HCT116 (cell line): ENCODE measurements around the gene TMEM63A.

ENCODE experiments used
- CEBPB ChIP-seq: IDR thresholded peaks from 2 replicates; pipeline ENCODE4 v1.6.1; 2012; ENCODE audit warnings: low read depth
- CTCF ChIP-seq, 3 experiments: fragments of 200-600 bp in 1 of 3; sonication (generic) in 1 of 3; IDR thresholded peaks in 2 of 3; conservative IDR thresholded peaks in 1 of 3; 2 replicates each; pipeline ENCODE4 v1.5.1; 2012 to 2017; ENCODE audit warnings: low read depth in 2 of 3, low read length in 2 of 3, antibody characterized with exemption in 1 of 3, borderline replicate concordance in 1 of 3, control low read depth in 1 of 3, mild to moderate bottlenecking in 1 of 3, mixed read lengths in 1 of 3, mixed run types in 1 of 3, moderate library complexity in 1 of 3; ENCODE audit not compliant: insufficient read depth in 1 of 3
- MAX ChIP-seq: IDR thresholded peaks from 2 replicates; pipeline ENCODE4 v1.6.1; 2012
- POLR2A ChIP-seq: IDR thresholded peaks from 2 replicates; pipeline ENCODE4 v1.7.0; 2011; ENCODE audit warnings: borderline replicate concordance; ENCODE audit not compliant: insufficient read depth, insufficient read length; ENCODE audit errors: extremely low read depth
- SIN3A ChIP-seq: IDR thresholded peaks from 2 replicates; pipeline ENCODE4 v1.6.1; 2012; ENCODE audit warnings: low read depth
- YY1 ChIP-seq: IDR thresholded peaks from 2 replicates; pipeline ENCODE4 v1.6.1; 2011; ENCODE audit warnings: low read length, low read depth, moderate library complexity, mild to moderate bottlenecking; ENCODE audit not compliant: insufficient replicate concordance; ENCODE audit errors: extremely low read depth

GRCh38 chr1:225887030-225887314, 4.8 kb upstream of the TMEM63A start:
- no peak for TF ChIP-seq CEBPB
- TF ChIP-seq MAX: no peak
- TF ChIP-seq CTCF (IDR thresholded peaks at IDR 0.05 in 2 of 3, conservative IDR thresholded peaks at IDR 0.05 in 1 of 3; ENCODE audit: borderline replicate concordance in 1 of 3, insufficient read depth in 1 of 3, low read depth in 2 of 3, low read length in 2 of 3): no peak
- TF ChIP-seq POLR2A: no peak
- TF ChIP-seq SIN3A: no peak
- TF ChIP-seq YY1: no peak
